ENCODE measurements around the gene KEAP1. TPM values are rescaled to one million over a fixed set of nuclear protein-coding genes. Genes with fewer than 3 reads are reported as not detected.

KEAP1 gene
- total and polyA plus RNA-seq, 7 donors = 109 to 242 (median 199) TPM

GRCh38 chr19:10517361-10517759 lies 14.2 kb upstream of the KEAP1 start, which contains the start of gene S1PR5:
Gene S1PR5 (minus strand): TSS chr19:10517447. CDS start chr19:10515011, 2,436 bp downstream.
- intact Hi-C loops (cut with DNase I) = no loop called here
- Histone ChIP-seq H3K36me3 (ENCODE audit: insufficient read depth in 1 of 2, low read depth in 1 of 2) (no peaks in the 10 kb centered on the region), H3K27me3 (ENCODE audit: insufficient read depth in 3 of 3, low read length in 2 of 3) (peaks cover 0 to 74% (median 30%) of the 10 kb centered on the region in 3 donors), H3K27ac (no peak within 1 kb of the TSS), H3K4me3 (peak within 1 kb of the TSS; percentile 52), H3K9me3 (no peaks in the 10 kb centered on the region), H3K4me1 (no peaks in the 10 kb centered on the region)
- ATAC-seq (peak; percentile 45 to 53 (median 48)), DNase-seq (no peak)
- 0 to 4% (median 1%) methylated on average over 17 to 39 of the region's 39 CpGs for WGBS, 3 donors
- TF ChIP-seq, protein P1, sequence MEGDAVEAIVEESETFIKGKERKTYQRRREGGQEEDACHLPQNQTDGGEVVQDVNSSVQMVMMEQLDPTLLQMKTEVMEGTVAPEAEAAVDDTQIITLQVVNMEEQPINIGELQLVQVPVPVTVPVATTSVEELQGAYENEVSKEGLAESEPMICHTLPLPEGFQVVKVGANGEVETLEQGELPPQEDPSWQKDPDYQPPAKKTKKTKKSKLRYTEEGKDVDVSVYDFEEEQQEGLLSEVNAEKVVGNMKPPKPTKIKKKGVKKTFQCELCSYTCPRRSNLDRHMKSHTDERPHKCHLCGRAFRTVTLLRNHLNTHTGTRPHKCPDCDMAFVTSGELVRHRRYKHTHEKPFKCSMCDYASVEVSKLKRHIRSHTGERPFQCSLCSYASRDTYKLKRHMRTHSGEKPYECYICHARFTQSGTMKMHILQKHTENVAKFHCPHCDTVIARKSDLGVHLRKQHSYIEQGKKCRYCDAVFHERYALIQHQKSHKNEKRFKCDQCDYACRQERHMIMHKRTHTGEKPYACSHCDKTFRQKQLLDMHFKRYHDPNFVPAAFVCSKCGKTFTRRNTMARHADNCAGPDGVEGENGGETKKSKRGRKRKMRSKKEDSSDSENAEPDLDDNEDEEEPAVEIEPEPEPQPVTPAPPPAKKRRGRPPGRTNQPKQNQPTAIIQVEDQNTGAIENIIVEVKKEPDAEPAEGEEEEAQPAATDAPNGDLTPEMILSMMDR (IDR thresholded peaks at IDR 0.05) = no peak

- intact Hi-C loops (cut with DNase I) = no loop called here
- DNase-seq = no peak
- Histone ChIP-seq H3K4me1 (no peaks in the 10 kb centered on the region), H3K27ac (no peak overlapping the region), H3K4me3 (peak overlapping the region; percentile 52), H3K27me3 (ENCODE audit: insufficient read depth in 3 of 3, low read length in 2 of 3) (peaks cover 0 to 80% (median 30%) of the 10 kb centered on the region in 3 donors), H3K36me3 (ENCODE audit: insufficient read depth in 1 of 2, low read depth in 1 of 2) (no peaks in the 10 kb centered on the region), H3K9me3 (no peaks in the 10 kb centered on the region)
- TF ChIP-seq, protein P1 (IDR thresholded peaks at IDR 0.05) = no peak
- no peak for ATAC-seq
- WGBS, 3 donors = 47 to 54% (median 53%) methylated on average over 10 of the region's 10 CpGs
These were observed 13.6 kb upstream of the KEAP1 start for GRCh38 chr19:10516671-10517286.

DNA sequence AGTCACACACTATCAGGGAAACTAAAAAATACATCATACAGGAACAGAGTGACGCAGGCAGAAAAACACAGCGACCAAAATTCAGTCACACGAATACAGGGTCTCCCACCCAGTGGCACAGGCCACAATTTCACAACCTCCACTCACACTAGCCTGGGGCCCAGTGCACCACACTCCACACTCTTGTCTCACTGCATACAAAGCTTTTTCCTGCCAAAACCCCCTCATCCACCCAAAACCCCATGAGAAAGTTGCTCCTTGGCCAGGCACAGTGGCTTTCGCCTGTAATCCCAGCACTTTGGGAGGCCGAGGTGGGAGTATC lies 12.9 kb upstream of the KEAP1 start:
- TF ChIP-seq, protein P1 (IDR thresholded peaks at IDR 0.05) = no peak
- intact Hi-C loops (cut with DNase I) = no loop called here
- Histone ChIP-seq H3K27ac (no peak overlapping the region), H3K9me3 (no peaks in the 10 kb centered on the region), H3K4me3 (no peak overlapping the region), H3K36me3 (ENCODE audit: insufficient read depth in 1 of 2, low read depth in 1 of 2) (no peaks in the 10 kb centered on the region), H3K4me1 (no peaks in the 10 kb centered on the region), H3K27me3 (ENCODE audit: insufficient read depth in 3 of 3, low read length in 2 of 3) (peaks cover 0 to 86% (median 30%) of the 10 kb centered on the region in 3 donors)
- DNase-seq (no peak), ATAC-seq (no peak)
- WGBS, 3 donors = 91 to 94% (median 93%) methylated on average over 5 of the region's 5 CpGs

DNA sequence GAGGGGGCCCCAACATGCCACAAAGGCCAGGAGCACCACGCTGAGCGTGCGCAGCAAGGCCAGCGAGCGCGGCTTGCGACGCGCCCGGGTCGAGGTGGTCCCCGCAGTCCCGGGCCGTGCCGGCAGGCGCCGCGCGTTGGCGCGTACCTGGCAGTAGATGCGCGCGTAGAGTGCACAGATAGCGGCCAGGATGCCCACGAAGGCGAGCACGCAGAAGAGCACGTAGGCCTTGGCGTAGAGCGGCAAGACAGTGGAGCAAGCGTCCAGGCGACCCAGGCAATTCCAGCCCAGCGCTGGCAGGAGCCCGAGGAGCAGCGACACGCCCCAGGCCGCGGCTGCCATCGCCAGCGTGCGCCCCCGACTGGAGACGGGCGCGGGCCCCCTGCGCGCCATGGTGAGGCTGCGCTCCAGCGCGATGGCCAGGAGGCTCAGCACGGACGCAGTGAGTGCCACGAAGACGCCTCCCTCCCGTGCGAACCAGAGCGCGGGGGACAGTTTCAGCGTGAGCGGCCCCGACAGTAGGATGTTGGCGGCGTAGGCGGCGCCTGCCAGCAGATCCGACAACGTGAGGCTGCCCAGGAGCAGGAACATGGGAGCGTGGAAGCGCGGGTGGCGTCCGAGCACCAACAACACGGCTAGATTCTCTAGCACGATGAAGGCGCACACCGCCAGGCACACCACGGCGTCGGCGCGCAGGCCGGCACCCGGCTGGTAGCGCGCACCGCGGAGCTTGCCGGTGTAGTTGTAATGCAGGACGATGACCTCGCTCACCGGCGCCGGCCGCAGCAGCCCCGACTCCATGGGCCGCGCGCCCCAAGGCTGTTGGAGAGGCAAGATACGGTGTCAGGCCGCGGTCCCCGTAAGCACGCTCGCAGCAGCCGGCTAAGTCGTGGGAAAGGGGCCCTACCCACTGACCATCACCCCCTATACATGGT lies 11.3 kb upstream of the KEAP1 start:
- Histone ChIP-seq H3K4me3 (peak overlapping the region; percentile 28), H3K36me3 (ENCODE audit: insufficient read depth in 1 of 2, low read depth in 1 of 2) (no peaks in the 10 kb centered on the region)
- peak in 1 of 4 donors; percentile 40 for ATAC-seq

More for the DNA sequence above, 11.3 kb upstream of the KEAP1 start:
- intact Hi-C loops (cut with DNase I) = no loop called here
- 9 to 13% (median 10%) methylated on average over 94 to 107 of the region's 107 CpGs for WGBS, 3 donors
- TF ChIP-seq, protein P1 (IDR thresholded peaks at IDR 0.05) = no peak
- no peak overlapping the region for H3K27ac ChIP-seq
- no peak for DNase-seq
- no peaks in the 10 kb centered on the region for H3K4me1 ChIP-seq
- H3K9me3 ChIP-seq = no peaks in the 10 kb centered on the region
- H3K27me3 ChIP-seq (ENCODE audit: insufficient read depth in 3 of 3, low read length in 2 of 3) = peaks cover 0 to 90% (median 30%) of the 10 kb centered on the region in 3 donors

All from psoas muscle (tissue), 8 donors.